GM10847 (cell line): ENCODE results near the gene CYP2J2.

Experiments used
- POLR2A ChIP-seq: IDR thresholded peaks from 2 replicates; pipeline ENCODE4 v1.6.1; 2011; ENCODE audit not compliant: insufficient read length; ENCODE audit errors: extremely low read depth

Gene CYP2J2

GRCh38 chr1:59885160-59885832 is 41.3 kb downstream of the CYP2J2 start:
- TF ChIP-seq POLR2A: no peak

GRCh38 chr1:59880735-59881134 is 45.8 kb downstream of the CYP2J2 start:
- TF ChIP-seq POLR2A: no peak

- TF ChIP-seq POLR2A: no peak
These were observed 46.5 kb downstream of the CYP2J2 start for GRCh38 chr1:59879996-59880505.

GRCh38 chr1:59879574-59879973 is 47.0 kb downstream of the CYP2J2 start:
- TF ChIP-seq POLR2A: no peak

- no peak for TF ChIP-seq POLR2A
These were observed 48.2 kb downstream of the CYP2J2 start for GRCh38 chr1:59878370-59878769.

- TF ChIP-seq POLR2A: no peak
These were observed 49.4 kb downstream of the CYP2J2 start for GRCh38 chr1:59877108-59877682.

- no peak for TF ChIP-seq POLR2A
These were observed 54.8 kb downstream of the CYP2J2 start for GRCh38 chr1:59871746-59872145.

GRCh38 chr1:59866462-59866861 is 60.1 kb downstream of the CYP2J2 start:
- TF ChIP-seq POLR2A: no peak

GRCh38 chr1:59857679-59858354 is 68.8 kb downstream of the CYP2J2 start:
- TF ChIP-seq POLR2A: no peak

GRCh38 chr1:59856725-59857338 is 69.7 kb downstream of the CYP2J2 start:
- TF ChIP-seq POLR2A: no peak

GRCh38 chr1:59852117-59852516 is 74.5 kb downstream of the CYP2J2 start:
- TF ChIP-seq POLR2A: no peak

- TF ChIP-seq POLR2A: no peak
These were observed 79.7 kb downstream of the CYP2J2 start for GRCh38 chr1:59846895-59847282.

- no peak for TF ChIP-seq POLR2A
These were observed 80.2 kb downstream of the CYP2J2 start for GRCh38 chr1:59846209-59846894.

GRCh38 chr1:59845091-59845490 is 81.5 kb downstream of the CYP2J2 start:
- TF ChIP-seq POLR2A: no peak
